ENCODE measurements around the gene GBX2. TPM values are rescaled to one million over a fixed set of nuclear protein-coding genes. Genes with fewer than 3 reads are reported as not detected.

GBX2 gene
- total and polyA plus RNA-seq, 3 donors from 2014 or later, result 0.47 to 0.90 (median 0.56) TPM

GRCh38 chr2:236123716-236124115, 44.5 kb downstream of the GBX2 start:
- WGBS, 2 donors, result 95 to 97% methylated on average over 19 of the region's 19 CpGs
- H3K27ac ChIP-seq, result no peak overlapping the region
- no peak for DNase-seq
- H3K36me3 ChIP-seq (ENCODE audit: low read depth, missing control alignments), result no peaks in the 10 kb centered on the region
- intact Hi-C loops (cut with DNase I; ENCODE audit: low total_unique reads), result no loop called here
- H3K4me3 ChIP-seq, result no peak overlapping the region
- no peaks in the 10 kb centered on the region for H3K27me3 ChIP-seq
- no peak for TF ChIP-seq POLR2A (IDR thresholded peaks at IDR 0.05)
- no peak for TF ChIP-seq CTCF (IDR thresholded peaks at IDR 0.05)
- no peaks in the 10 kb centered on the region for H3K9me3 ChIP-seq
- no peaks in the 10 kb centered on the region for H3K4me1 ChIP-seq

GRCh38 chr2:236122236-236122635, 46.0 kb downstream of the GBX2 start:
- TF ChIP-seq POLR2A (IDR thresholded peaks at IDR 0.05), result no peak
- TF ChIP-seq CTCF (IDR thresholded peaks at IDR 0.05), result no peak
- H3K27ac ChIP-seq, result no peak overlapping the region
- H3K4me1 ChIP-seq, result no peaks in the 10 kb centered on the region
- DNase-seq, result no peak
- no peaks in the 10 kb centered on the region for H3K9me3 ChIP-seq
- no peak overlapping the region for H3K4me3 ChIP-seq
- no peaks in the 10 kb centered on the region for H3K27me3 ChIP-seq
- H3K36me3 ChIP-seq (ENCODE audit: low read depth, missing control alignments), result no peaks in the 10 kb centered on the region
- intact Hi-C loops (cut with DNase I; ENCODE audit: low total_unique reads), result no loop called here
- 80 to 85% methylated on average over 3 of the region's 3 CpGs for WGBS, 2 donors

- 92 to 99% methylated on average over 7 of the region's 7 CpGs for WGBS, 2 donors
These were observed 46.6 kb downstream of the GBX2 start for GRCh38 chr2:236121546-236121945.

GRCh38 chr2:236120829-236121228, 47.4 kb downstream of the GBX2 start:
- TF ChIP-seq CTCF (IDR thresholded peaks at IDR 0.05), result no peak
- TF ChIP-seq POLR2A (IDR thresholded peaks at IDR 0.05), result no peak
- intact Hi-C loops (cut with DNase I; ENCODE audit: low total_unique reads), result no loop called here
- H3K36me3 ChIP-seq (ENCODE audit: low read depth, missing control alignments), result no peaks in the 10 kb centered on the region
- no peaks in the 10 kb centered on the region for H3K9me3 ChIP-seq
- no peaks in the 10 kb centered on the region for H3K27me3 ChIP-seq
- no peak overlapping the region for H3K4me3 ChIP-seq
- no peak overlapping the region for H3K27ac ChIP-seq
- WGBS, 2 donors, result 87 to 89% methylated on average over 5 of the region's 5 CpGs
- DNase-seq, result no peak
- H3K4me1 ChIP-seq, result no peaks in the 10 kb centered on the region

More at GRCh38 chr2:236121546-236121945, 46.6 kb downstream of the GBX2 start:
- H3K9me3 ChIP-seq, result no peaks in the 10 kb centered on the region
- intact Hi-C loops (cut with DNase I; ENCODE audit: low total_unique reads), result no loop called here
- no peak for TF ChIP-seq CTCF (IDR thresholded peaks at IDR 0.05)
- no peak for DNase-seq
- no peak overlapping the region for H3K27ac ChIP-seq
- no peaks in the 10 kb centered on the region for H3K4me1 ChIP-seq
- H3K36me3 ChIP-seq (ENCODE audit: low read depth, missing control alignments), result no peaks in the 10 kb centered on the region
- H3K4me3 ChIP-seq, result no peak overlapping the region
- H3K27me3 ChIP-seq, result no peaks in the 10 kb centered on the region

- Histone ChIP-seq H3K4me1 (no peaks in the 10 kb centered on the region), H3K4me3 (no peak overlapping the region), H3K27ac (no peak overlapping the region), H3K9me3 (no peaks in the 10 kb centered on the region), H3K36me3 (ENCODE audit: low read depth, missing control alignments) (no peaks in the 10 kb centered on the region), H3K27me3 (no peaks in the 10 kb centered on the region)
- intact Hi-C loops (cut with DNase I; ENCODE audit: low total_unique reads), result no loop called here
- 85 to 86% methylated on average over 21 to 28 of the region's 29 CpGs for WGBS, 2 donors
- DNase-seq, result no peak
- no peak for TF ChIP-seq POLR2A (IDR thresholded peaks at IDR 0.05)
These were observed 48.0 kb downstream of the GBX2 start for GRCh38 chr2:236120141-236120601.

All from testis (tissue), 3 donors.